IPS-18c (cell line): ENCODE data around the gene RERE.

Experiments used
- H3K4me3 ChIP-seq: 2 replicates; pipeline ENCODE4 v1.7.0; 2013; ENCODE audit warnings: low read depth, mild to moderate bottlenecking, low read length, moderate library complexity; ENCODE audit not compliant: insufficient read depth
- H3K9me3 ChIP-seq: one replicate; pipeline ENCODE4 v1.6.1; 2013; ENCODE audit warnings: mild to moderate bottlenecking, low read length, moderate library complexity; ENCODE audit not compliant: control insufficient read depth, insufficient read depth

RERE gene

DNA sequence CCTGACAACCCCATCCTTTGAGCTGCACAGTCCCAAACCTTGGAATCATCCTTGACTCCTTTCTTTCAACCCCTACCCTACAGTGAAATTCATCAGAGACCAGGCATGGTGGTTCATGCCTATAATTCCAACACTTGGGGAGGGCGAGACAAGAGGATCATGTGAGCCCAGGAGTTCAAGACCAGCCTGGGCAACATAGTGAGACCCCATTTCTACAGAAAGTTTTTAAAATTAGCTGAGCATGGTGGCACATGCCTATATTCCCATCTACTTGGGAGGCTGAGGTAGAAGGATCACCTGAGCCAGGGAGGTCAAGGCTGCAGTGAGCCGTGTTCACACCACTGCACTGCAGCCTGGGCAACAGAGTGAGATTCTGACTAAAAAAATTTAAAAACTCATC lies 34.5 kb downstream of the RERE start:
- Histone ChIP-seq H3K9me3 (no peaks in the 10 kb centered on the region), H3K4me3 (no peak overlapping the region)

DNA sequence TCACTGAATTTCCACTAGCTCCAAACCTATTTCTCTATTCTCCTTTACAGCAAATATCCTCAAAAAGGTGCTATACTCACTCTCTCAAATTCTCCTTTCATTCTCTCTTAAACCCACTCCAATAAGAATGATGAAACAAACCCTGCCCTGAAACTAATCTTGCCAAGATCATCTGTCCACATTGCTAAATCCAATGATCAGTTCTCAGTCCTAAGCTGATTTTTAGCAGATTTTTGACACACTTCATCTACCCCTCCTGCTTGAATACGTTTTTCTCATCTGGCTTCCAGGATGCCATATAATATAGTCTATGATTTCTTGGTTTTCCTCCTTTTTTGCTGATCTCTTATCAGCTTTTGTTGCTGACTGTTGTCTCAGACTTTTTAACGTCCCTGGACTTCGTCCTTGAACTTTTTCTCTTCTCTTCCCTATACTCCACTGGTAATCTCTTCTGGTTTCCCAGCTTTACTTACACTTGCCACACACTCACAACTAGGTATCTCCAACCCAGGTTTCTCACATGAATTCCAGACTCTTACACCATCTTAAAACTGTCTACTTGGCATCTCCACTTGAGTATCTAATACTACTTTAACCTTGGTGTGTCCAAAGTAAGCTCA lies 35.3 kb downstream of the RERE start:
- Histone ChIP-seq H3K9me3 (no peaks in the 10 kb centered on the region), H3K4me3 (no peak overlapping the region)

- no peaks in the 10 kb centered on the region for H3K9me3 ChIP-seq
- no peak overlapping the region for H3K4me3 ChIP-seq
Observed at GRCh38 chr1:8780405-8780804, 37.0 kb downstream of the RERE start.

- H3K4me3 ChIP-seq: no peak overlapping the region
- no peaks in the 10 kb centered on the region for H3K9me3 ChIP-seq
Observed at GRCh38 chr1:8777867-8778266, 39.6 kb downstream of the RERE start.

GRCh38 chr1:8776104-8776503 lies 41.3 kb downstream of the RERE start:
- H3K4me3 ChIP-seq: no peak overlapping the region
- no peaks in the 10 kb centered on the region for H3K9me3 ChIP-seq

GRCh38 chr1:8767006-8767405 lies 50.4 kb downstream of the RERE start:
- Histone ChIP-seq H3K4me3 (no peak overlapping the region), H3K9me3 (no peaks in the 10 kb centered on the region)

GRCh38 chr1:8765198-8765597 lies 52.2 kb downstream of the RERE start:
- Histone ChIP-seq H3K4me3 (no peak overlapping the region), H3K9me3 (no peaks in the 10 kb centered on the region)

DNA sequence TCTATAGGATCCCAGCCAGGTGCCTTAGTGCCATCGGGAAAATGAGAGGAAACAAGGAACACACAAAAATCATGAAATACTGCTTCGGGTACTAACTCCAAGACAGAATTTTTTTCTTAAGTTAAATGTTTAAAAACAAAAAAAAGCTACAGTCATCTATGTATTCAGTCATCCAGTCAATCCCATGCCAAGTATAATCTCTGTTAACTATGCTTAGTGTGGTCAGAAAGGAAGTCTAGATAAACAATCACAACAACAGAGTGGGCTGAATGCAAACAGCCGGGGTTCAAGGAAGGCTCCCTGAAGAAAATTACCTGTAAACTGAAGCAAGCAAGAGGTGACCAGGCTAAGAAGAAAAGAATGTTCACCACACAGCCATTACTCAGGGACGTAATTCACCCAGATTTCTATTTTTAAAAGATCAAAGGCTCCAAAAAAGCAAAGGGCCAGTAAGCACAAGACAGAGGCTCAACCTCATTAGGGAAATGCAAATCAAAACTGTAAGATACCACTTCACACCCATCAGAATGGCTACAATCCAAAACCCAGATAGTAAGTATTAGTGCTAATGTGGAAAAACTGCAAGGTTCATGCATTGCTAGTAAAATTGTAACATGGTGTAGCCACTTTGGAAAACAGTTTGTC lies 53.0 kb downstream of the RERE start:
- Histone ChIP-seq H3K9me3 (no peaks in the 10 kb centered on the region), H3K4me3 (no peak overlapping the region)

DNA sequence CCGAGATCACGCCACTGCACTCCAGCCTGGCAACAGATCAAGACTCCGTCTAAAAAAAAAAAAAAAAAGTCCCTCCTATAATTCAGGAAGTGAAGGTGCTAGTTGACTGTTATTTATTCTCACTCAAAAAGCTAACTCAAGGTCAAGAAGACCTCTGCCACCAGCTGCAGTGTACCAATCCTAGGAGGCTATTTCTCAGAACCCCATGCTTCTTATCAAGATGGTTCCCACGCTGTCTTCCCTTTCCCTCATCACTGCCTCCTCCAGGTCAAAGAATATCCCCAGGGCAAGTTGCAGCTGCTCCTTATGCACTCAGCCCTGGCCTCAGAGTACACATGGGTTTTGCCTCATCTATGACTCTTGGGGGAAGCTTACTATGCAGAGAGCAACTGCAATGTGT lies 53.6 kb downstream of the RERE start:
- H3K4me3 ChIP-seq: no peak overlapping the region

GRCh38 chr1:8754993-8755392 lies 62.4 kb downstream of the RERE start:
- H3K9me3 ChIP-seq: no peaks in the 10 kb centered on the region
- H3K4me3 ChIP-seq: no peak overlapping the region

More for the DNA sequence above, 53.6 kb downstream of the RERE start:
- H3K9me3 ChIP-seq: no peaks in the 10 kb centered on the region

- no peaks in the 10 kb centered on the region for H3K9me3 ChIP-seq
- H3K4me3 ChIP-seq: no peak overlapping the region
Observed at GRCh38 chr1:8754247-8754650, 63.2 kb downstream of the RERE start.

GRCh38 chr1:8753736-8754135 lies 63.7 kb downstream of the RERE start:
- Histone ChIP-seq H3K4me3 (no peak overlapping the region), H3K9me3 (no peaks in the 10 kb centered on the region)

- no peak overlapping the region for H3K4me3 ChIP-seq
- no peaks in the 10 kb centered on the region for H3K9me3 ChIP-seq
Observed at GRCh38 chr1:8752921-8753713, 64.3 kb downstream of the RERE start.

- Histone ChIP-seq H3K9me3 (no peaks in the 10 kb centered on the region), H3K4me3 (no peak overlapping the region)
Observed at GRCh38 chr1:8752411-8752810, 65.0 kb downstream of the RERE start.

- Histone ChIP-seq H3K4me3 (no peak overlapping the region), H3K9me3 (no peaks in the 10 kb centered on the region)
Observed at GRCh38 chr1:8751984-8752383, 65.5 kb downstream of the RERE start.

GRCh38 chr1:8747879-8748825 lies 69.3 kb downstream of the RERE start:
- Histone ChIP-seq H3K9me3 (no peaks in the 10 kb centered on the region), H3K4me3 (no peak overlapping the region)

GRCh38 chr1:8746554-8746953 lies 70.9 kb downstream of the RERE start:
- H3K9me3 ChIP-seq: no peaks in the 10 kb centered on the region
- no peak overlapping the region for H3K4me3 ChIP-seq
